ENCODE data around the gene NRN1L.
"Not testable (repeated sequence)": the region's sequence is repeated elsewhere in the genome, so short reads cannot be mapped to it uniquely, and the experiment has no call there.

NRN1L gene

DNA sequence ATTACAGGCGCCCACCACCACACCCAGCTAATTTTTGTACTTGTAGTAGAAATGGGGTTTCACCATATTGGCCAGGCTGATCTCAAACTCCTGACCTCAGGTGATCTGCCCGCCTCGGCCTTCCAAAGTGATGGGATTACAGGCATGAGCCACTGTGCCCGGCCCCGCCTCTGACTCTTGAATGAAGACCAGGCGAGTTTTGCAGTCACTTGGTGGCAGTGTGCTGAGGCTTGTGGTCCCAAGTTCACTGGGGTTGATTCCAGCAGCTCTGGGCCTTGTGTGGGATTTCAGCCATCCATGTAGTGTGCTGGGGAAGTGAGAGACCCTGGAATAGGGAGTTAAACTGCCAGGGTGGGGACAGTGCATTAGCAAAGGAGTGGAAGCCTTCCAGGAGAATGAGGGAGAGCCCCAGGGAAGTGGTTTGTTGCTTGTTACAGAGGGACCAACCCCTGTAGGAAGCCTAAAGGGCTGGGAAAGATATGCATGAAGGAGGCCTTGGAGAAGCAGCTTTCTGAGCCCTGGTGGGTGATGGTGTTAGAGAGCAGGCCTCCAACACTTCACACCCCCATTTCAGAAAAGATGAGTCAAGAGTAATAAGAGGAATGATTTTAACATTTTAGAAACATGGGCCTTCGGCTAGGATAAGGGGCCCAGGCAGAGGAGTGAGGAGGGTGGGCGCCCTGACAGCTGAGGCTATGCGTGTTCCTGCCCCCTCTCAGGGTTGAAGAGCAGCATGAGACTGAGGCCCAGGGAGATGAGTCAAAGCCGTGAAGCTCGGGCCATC is 22.9 kb downstream of the NRN1L start:
- peaks cover 25 to 44% of the 10 kb centered on the region in 2 donors for H3K36me3 Mint-ChIP-seq
- no peaks in the 10 kb centered on the region for H3K27me3 Mint-ChIP-seq
- peak overlapping the region; percentile 68 for H3K27ac Mint-ChIP-seq
- no peak overlapping the region for H3K4me3 Mint-ChIP-seq
- ATAC-seq (replicated peaks) (no peak), DNase-seq (no peak)
- H3K9me3 Mint-ChIP-seq: no peaks in the 10 kb centered on the region
- peaks cover 10 to 20% of the 10 kb centered on the region in 2 donors for H3K4me1 Mint-ChIP-seq

DNA sequence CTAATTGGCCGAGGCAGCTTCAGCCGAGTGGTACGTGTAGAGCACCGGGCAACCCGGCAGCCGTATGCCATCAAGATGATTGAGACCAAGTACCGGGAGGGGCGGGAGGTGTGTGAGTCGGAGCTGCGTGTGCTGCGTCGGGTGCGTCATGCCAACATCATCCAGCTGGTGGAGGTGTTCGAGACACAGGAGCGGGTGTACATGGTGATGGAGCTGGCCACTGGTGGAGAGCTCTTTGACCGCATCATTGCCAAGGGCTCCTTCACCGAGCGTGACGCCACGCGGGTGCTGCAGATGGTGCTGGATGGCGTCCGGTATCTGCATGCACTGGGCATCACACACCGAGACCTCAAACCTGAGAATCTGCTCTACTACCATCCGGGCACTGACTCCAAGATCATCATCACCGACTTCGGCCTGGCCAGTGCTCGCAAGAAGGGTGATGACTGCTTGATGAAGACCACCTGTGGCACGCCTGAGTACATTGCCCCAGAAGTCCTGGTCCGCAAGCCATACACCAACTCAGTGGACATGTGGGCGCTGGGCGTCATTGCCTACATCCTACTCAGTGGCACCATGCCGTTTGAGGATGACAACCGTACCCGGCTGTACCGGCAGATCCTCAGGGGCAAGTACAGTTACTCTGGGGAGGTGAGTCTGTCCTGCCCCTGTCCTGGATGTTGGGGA is 24.5 kb downstream of the NRN1L start:
- H3K4me3 Mint-ChIP-seq: no peak overlapping the region
- DNase-seq (no peak), ATAC-seq (replicated peaks) (no peak)
- H3K9me3 Mint-ChIP-seq: no peaks in the 10 kb centered on the region
- H3K36me3 Mint-ChIP-seq: peaks cover 19 to 40% of the 10 kb centered on the region in 2 donors
- H3K27me3 Mint-ChIP-seq: no peaks in the 10 kb centered on the region
- peaks cover 11 to 20% of the 10 kb centered on the region in 2 donors for H3K4me1 Mint-ChIP-seq
- peak overlapping the region; percentile 15 for H3K27ac Mint-ChIP-seq

DNA sequence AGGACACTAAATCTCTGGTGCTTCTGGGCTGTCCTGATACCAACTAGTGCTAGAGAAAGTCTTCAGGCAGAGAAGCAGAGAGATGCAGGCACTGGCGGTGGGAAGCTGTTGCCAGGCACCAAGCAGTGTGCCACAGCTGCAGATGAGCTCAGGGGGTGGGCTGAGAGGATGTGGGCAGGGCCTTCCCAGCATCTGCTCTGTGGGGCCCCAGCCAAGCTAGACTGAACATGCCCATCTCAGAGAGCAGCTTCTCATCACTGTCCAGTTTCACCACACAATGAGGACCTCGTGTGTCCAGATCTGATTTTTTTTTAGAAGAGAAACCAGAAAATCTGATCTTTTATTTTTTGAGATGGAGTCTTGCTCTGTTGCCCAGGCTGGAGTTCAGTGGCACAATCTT is 25.5 kb downstream of the NRN1L start:
- H3K4me1 Mint-ChIP-seq: peaks cover 14 to 16% of the 10 kb centered on the region in 2 donors
- no peaks in the 10 kb centered on the region for H3K9me3 Mint-ChIP-seq
- ATAC-seq (replicated peaks) (peak; percentile 57 to 65), DNase-seq (no peak)
- no peak overlapping the region for H3K27ac Mint-ChIP-seq
- H3K36me3 Mint-ChIP-seq: peaks cover 21 to 43% of the 10 kb centered on the region in 2 donors
- H3K4me3 Mint-ChIP-seq: no peak overlapping the region
- H3K27me3 Mint-ChIP-seq: no peaks in the 10 kb centered on the region

DNA sequence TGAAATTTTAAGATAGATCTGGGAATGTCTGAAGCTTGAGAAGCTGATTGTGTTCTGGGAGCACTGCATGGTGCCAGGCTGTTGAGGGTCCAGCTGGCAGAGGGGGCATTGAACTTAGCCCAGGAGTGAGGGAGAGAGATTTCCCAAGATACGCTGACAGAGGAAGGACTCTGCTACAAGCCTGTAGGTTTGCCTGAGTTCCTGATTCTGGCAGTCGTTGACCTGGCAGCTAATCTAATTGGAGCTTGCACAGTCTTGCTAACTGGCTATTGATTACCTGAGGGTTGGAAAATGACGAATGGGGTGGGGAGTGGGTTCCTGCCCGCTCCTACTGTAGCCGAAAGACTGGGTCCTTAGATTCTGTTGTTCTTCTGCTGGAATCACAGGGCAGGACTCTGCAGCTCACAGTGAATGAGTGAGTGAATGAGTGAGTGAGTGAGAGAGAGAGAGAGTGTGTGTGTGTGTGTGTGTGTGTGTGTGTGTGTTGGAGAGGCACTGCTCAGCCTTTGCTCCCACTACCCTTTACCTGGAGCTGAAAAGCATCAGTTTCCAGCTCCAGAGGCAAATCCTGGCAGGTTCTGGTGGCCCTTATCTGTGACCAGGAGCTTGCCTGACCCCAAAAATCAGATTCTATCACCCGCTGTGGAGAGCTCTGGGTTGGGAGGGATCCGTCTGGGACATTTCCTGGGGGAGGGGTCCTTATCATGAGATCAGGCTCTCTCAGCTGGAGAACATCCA is 30.2 kb downstream of the NRN1L start:
- DNase-seq (no peak), ATAC-seq (replicated peaks) (no peak)
- Mint-ChIP-seq H3K36me3 (peaks cover 22 to 42% of the 10 kb centered on the region in 2 donors), H3K4me3 (no peak overlapping the region), H3K27ac (no peak overlapping the region), H3K27me3 (no peaks in the 10 kb centered on the region), H3K9me3 (no peaks in the 10 kb centered on the region), H3K4me1 (peaks cover 20 to 24% of the 10 kb centered on the region in 2 donors)

DNA sequence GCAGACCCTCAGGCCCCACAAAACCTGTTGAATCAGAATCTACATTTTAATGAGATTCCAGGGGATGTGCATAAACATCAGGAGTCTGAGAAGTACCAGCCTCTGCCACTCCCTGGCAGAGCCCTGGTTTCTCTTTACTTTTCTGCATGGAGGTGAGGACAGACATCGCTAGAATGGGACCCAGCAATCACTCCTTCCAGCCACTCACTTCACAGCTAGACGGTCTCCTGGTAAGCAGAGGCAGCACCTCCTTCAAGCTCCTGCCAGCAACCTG is 30.7 kb downstream of the NRN1L start:
- not testable (repeated sequence) for H3K4me3 Mint-ChIP-seq; H3K27me3 Mint-ChIP-seq; H3K9me3 Mint-ChIP-seq; DNase-seq; ATAC-seq (replicated peaks); H3K27ac Mint-ChIP-seq
- Mint-ChIP-seq H3K4me1 (peaks cover 19 to 20% of the 10 kb centered on the region in 2 donors), H3K36me3 (peaks cover 21 to 41% of the 10 kb centered on the region in 2 donors)

DNA sequence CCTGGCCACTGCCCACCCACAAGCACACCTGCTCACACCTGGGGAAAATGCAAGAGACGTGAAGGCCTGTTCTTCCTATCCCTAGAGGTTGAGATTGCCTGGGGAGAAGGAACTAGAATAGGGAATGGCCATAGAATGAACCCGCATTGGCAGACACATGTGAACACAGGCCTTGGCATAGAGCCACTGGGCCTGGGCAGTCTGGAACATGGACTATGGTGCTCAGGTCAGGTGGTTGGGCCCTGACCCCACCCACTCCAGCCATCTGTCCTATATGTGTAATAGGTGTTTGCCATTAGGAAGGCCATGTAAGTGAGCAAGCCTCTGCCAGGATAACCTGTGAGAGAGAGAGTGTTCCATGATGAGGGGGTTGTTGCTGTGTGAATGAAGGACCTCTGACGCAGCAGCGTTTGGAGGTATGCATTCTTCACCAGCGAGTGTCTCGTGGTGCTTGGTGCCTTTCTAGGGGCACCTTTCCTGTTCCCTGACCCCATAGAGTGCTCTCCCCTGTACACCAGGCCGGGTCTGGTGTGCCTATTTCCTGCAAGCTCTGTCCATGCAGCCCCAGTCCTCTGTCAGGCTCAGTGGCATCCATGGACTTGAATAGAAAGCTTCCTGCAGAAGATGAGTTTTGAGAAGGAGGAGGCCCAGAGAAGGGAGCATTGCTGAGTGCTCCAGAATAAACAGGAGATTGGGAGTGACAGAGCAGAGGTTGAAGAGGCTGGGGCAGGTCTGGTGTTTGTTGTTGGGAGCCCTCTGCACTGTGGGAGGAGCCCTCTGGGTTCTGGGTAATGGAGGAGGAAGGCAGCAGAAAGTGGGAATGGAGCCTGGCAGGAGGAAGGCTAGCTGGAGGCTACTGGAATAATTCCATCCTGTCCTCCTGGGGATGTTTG is 31.4 kb downstream of the NRN1L start:
- Mint-ChIP-seq H3K27me3 (no peaks in the 10 kb centered on the region), H3K36me3 (peaks cover 21 to 42% of the 10 kb centered on the region in 2 donors)

DNA sequence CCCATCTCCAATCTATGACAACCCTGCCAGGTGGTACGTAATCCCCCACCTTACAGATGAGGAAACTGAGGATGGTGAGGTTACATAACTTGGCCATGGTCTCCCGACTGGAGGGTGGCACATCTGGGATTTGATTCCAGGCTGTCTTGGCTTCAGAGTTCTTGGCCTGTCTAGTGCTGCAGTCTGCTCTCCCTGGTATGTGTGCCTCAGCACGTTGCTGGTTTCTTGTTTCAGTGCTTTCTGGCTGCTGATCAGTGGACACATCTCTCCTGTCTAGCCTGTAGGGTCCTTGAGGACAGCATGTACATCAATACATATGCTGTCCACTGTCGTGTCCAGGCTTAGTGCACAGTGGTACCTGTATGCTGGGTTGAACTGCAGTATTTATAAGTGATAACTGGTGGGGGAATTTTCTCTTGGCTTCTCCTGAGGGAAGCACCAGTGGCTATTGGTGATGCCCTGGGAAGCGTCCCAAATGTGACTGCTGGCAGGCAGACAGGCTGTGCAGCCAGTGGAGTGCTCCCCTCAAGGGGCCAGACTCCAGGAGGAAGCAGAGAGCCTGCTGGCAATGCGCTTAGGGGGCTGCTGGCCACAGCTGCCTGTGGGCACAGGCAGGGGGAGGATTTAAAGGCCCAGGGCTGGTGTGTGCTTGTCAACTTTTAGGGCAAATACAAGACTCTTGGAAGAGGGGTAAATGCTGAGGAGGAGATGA is 32.6 kb downstream of the NRN1L start:
- no peak for ATAC-seq (replicated peaks)
- Mint-ChIP-seq H3K27me3 (no peaks in the 10 kb centered on the region), H3K36me3 (peaks cover 23 to 40% of the 10 kb centered on the region in 2 donors)

More for the DNA sequence above, 31.4 kb downstream of the NRN1L start:
- ATAC-seq (replicated peaks): no peak
- Mint-ChIP-seq H3K9me3 (no peaks in the 10 kb centered on the region), H3K4me1 (peaks cover 17 to 19% of the 10 kb centered on the region in 2 donors), H3K27ac (peak overlapping the region; percentile 7), H3K4me3 (no peak overlapping the region)
- DNase-seq: no peak

DNA sequence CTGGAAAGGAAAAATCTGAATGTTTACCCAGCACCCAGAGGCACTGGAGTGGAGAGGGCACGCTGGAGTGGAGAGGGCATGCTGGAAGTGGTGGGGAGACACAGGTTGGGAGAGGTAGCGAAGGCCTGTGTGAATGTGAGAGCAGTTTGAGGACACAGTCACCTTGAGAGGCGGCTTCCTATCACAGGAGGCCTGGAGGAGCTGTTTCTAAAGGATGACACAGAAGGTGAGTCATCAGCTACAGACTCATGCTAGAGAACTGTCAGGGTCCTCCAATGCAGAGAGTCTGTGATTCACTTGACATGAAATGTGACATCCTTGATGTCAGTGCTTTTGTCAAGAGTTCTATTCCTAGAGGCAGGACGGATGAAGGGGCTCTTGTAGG is 33.2 kb downstream of the NRN1L start:
- no peak for DNase-seq
- Mint-ChIP-seq H3K27me3 (no peaks in the 10 kb centered on the region), H3K4me3 (no peak overlapping the region), H3K27ac (peak overlapping the region; percentile 77), H3K9me3 (no peaks in the 10 kb centered on the region), H3K4me1 (peaks cover 24 to 26% of the 10 kb centered on the region in 2 donors), H3K36me3 (peaks cover 23 to 42% of the 10 kb centered on the region in 2 donors)
- ATAC-seq (replicated peaks): peak; percentile 41 to 71

More for the DNA sequence above, 32.6 kb downstream of the NRN1L start:
- Mint-ChIP-seq H3K27ac (peak overlapping the region; percentile 77), H3K4me3 (no peak overlapping the region), H3K4me1 (peaks cover 23 to 25% of the 10 kb centered on the region in 2 donors), H3K9me3 (no peaks in the 10 kb centered on the region)
- DNase-seq: no peak

DNA sequence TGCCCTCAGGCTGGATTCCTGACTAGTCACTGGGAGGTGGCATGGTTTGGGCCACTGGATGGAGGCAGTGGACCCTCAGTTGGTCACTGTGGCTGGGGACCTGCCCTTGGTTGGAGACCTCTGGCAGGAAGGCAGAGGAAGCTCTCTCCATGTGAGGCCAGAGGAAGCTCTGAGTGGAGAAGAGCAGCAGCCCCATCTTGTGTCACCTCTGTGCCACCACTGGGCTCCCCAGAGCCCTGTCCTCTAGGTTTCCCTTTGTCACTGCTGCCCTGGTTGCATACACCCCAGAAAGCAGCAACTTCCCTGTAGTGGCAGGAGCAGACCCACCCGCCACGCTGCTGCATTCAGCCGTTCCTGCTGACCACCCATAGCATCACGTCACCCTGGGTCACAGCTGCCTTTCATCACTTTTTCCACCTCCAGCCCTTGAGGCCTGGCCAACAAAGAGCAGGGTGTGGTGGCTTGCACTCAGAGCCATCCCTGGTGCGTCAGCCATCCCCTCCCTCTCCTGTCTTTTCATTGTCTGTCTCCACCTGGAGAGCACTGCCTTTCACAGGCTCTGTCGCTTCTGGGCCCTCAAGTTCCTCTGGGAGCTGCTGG is 35.0 kb downstream of the NRN1L start:
- no peaks in the 10 kb centered on the region for H3K27me3 Mint-ChIP-seq
- no peak overlapping the region for H3K4me3 Mint-ChIP-seq
- H3K9me3 Mint-ChIP-seq: no peaks in the 10 kb centered on the region
- ATAC-seq (replicated peaks) (no peak), DNase-seq (no peak)
- H3K27ac Mint-ChIP-seq: no peak overlapping the region
- H3K4me1 Mint-ChIP-seq: peaks cover 25 to 38% of the 10 kb centered on the region in 2 donors
- H3K36me3 Mint-ChIP-seq: peaks cover 20 to 35% of the 10 kb centered on the region in 2 donors

DNA sequence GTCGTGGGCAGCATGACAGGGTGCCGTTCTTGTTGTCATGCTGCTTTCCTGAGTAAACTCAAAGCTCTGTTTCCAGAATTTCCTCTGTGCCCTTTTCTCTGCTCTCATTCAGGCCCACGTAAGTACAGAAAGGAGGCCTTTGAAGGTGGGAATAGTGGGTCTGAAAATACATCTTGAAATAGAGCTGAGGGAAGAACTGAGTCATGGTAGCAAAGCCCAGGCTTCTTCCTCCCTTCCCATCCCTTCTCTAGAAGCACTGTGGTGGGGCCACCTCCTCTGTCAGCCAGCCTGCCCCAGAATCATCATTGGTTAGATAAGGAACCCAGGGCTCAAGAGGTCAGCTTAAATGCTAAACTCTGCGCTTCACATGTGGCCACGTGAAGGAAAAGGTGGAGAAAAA is 37.5 kb downstream of the NRN1L start:
- peak overlapping the region; percentile 77 for H3K27ac Mint-ChIP-seq

DNA sequence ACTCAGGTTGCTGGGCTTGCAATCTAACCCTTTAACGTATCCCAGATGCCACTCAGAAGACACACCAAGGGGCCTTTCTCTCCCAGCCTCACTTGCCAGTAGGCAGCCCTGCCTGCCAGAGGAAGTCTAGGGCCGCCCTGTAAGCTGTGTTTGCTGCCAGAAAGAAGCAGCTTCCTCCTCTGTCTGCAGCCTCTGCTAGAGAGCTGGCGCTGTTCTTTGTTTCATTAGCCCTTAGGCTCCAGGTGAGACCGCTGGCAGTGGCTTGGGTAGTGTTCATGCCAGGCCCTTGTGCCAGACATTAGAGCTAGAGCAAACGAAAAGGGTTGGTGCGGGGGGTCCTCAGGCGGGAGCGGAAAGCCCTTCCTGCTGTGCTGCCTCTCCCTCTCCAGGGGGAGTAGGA is 38.1 kb downstream of the NRN1L start:
- Mint-ChIP-seq H3K27me3 (no peaks in the 10 kb centered on the region), H3K27ac (no peak overlapping the region), H3K36me3 (peaks cover 9 to 29% of the 10 kb centered on the region in 2 donors), H3K4me3 (no peak overlapping the region), H3K9me3 (no peaks in the 10 kb centered on the region), H3K4me1 (peaks cover 27 to 54% of the 10 kb centered on the region in 2 donors)
- DNase-seq (no peak), ATAC-seq (replicated peaks) (no peak)

More for the DNA sequence above, 37.5 kb downstream of the NRN1L start:
- Mint-ChIP-seq H3K4me1 (peaks cover 31 to 59% of the 10 kb centered on the region in 2 donors), H3K36me3 (peaks cover 14 to 30% of the 10 kb centered on the region in 2 donors), H3K9me3 (no peaks in the 10 kb centered on the region), H3K4me3 (no peak overlapping the region), H3K27me3 (no peaks in the 10 kb centered on the region)
- no peak for DNase-seq
- no peak for ATAC-seq (replicated peaks)

DNA sequence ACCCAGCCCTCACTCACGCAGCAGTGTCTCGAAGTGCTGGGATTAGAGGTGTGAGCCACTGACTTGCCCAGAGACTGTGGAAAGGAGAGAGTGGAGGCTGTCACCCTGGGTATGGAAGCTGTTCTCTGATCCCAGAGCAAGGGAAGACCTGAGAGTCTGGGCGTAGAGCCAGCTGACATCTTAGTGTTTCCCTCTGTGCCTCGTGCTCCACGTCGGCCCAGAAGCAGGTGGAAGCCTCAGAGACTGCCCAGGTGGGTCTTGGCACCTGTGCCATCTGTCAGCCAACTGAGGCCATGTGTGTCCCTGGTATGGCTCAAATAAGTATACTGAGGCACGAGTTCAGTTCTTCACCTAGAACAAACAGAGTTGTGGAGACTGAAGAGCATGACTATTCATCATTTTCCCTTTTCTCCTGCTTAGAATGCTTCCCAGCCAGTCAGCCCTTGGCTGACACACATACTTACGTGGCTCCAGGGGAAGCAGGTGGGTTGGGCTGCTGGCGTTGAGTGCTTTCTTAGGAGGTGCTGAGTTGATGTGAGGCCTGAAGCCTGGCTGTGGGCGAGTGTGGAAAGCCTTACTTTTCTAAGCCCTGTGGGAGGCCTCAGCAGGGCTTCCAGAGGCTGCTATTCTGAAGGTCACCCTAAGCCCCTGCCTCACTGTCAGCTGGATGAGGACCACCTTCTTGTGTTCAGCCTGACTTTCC is 38.9 kb downstream of the NRN1L start:
- Mint-ChIP-seq H3K27me3 (no peaks in the 10 kb centered on the region), H3K27ac (no peak overlapping the region), H3K36me3 (peaks cover 5 to 31% of the 10 kb centered on the region in 2 donors), H3K9me3 (no peaks in the 10 kb centered on the region), H3K4me3 (no peak overlapping the region), H3K4me1 (peaks cover 28 to 54% of the 10 kb centered on the region in 2 donors)
- no peak for DNase-seq
- ATAC-seq (replicated peaks): no peak
